Loucy (cell line): ENCODE data around the gene ATAD3C.

Experiments
- H2AFZ ChIP-seq: fragments of 200-600 bp; sonication (generic); 2 replicates; pipeline ENCODE4 v1.6.0; 2016; ENCODE audit warnings: antibody characterized with exemption, mild to moderate bottlenecking, low read length, moderate library complexity
- H3F3A ChIP-seq: fragments of 200-600 bp; 2 replicates; pipeline ENCODE4 v1.6.0; 2016; ENCODE audit warnings: antibody characterized with exemption, low read depth, mild to moderate bottlenecking
- H3K27me3 ChIP-seq: fragments of 200-600 bp; sonication (generic); 2 replicates; pipeline ENCODE4 v1.6.1; 2014; ENCODE audit warnings: low read length, mild to moderate bottlenecking; ENCODE audit not compliant: insufficient read depth, poor library complexity, severe bottlenecking
- H3K36me3 ChIP-seq: fragments of 200-600 bp; sonication (generic); 2 replicates; pipeline ENCODE4 v1.6.1; 2016; ENCODE audit warnings: low read length; ENCODE audit not compliant: insufficient read depth
- H3K4me1 ChIP-seq: fragments of 200-600 bp; sonication (generic); 2 replicates; pipeline ENCODE4 v1.5.1; 2014; ENCODE audit warnings: low read length, mild to moderate bottlenecking; ENCODE audit not compliant: insufficient read depth, poor library complexity, severe bottlenecking
- H3K4me2 ChIP-seq: fragments of 200-600 bp; sonication (generic); 2 replicates; pipeline ENCODE4 v1.6.0; 2014; ENCODE audit warnings: antibody characterized with exemption, low read length, low read depth, mild to moderate bottlenecking; ENCODE audit not compliant: poor library complexity, severe bottlenecking
- H3K4me3 ChIP-seq: fragments of 200-600 bp; sonication (generic); 2 replicates; pipeline ENCODE4 v1.5.1; 2014; ENCODE audit warnings: low read length, mild to moderate bottlenecking, mixed read lengths; ENCODE audit not compliant: poor library complexity, severe bottlenecking
- H3K79me2 ChIP-seq: fragments of 200-600 bp; sonication (generic); 2 replicates; pipeline ENCODE4 v1.6.1; 2014; ENCODE audit warnings: low read length; ENCODE audit not compliant: insufficient read depth
- H3K9ac ChIP-seq: fragments of 200-600 bp; sonication (generic); 2 replicates; pipeline ENCODE4 v1.6.0; 2014; ENCODE audit warnings: mild to moderate bottlenecking, low read depth, low read length, moderate library complexity; ENCODE audit not compliant: poor library complexity, severe bottlenecking
- H3K9me2 ChIP-seq: fragments of 200-600 bp; sonication (generic); replicated peaks from 2 replicates; pipeline ENCODE4 v1.6.1; 2016; ENCODE audit warnings: low read depth, low read length, mixed read lengths
- H3K9me3 ChIP-seq: fragments of 200-600 bp; sonication (generic); 2 replicates; pipeline ENCODE4 v1.6.1; 2014; ENCODE audit warnings: mild to moderate bottlenecking, antibody characterized with exemption, low read length, low read depth; ENCODE audit not compliant: insufficient read depth
- H4K20me1 ChIP-seq: fragments of 200-600 bp; sonication (generic); 2 replicates; pipeline ENCODE4 v1.6.0; 2014; ENCODE audit warnings: antibody characterized with exemption, low read length, mild to moderate bottlenecking; ENCODE audit not compliant: insufficient read depth, poor library complexity, severe bottlenecking
- CTCF ChIP-seq: fragments of 200-600 bp; sonication (generic); conservative IDR thresholded peaks from 2 replicates; pipeline ENCODE4 v1.5.1; 2014; ENCODE audit warnings: mild to moderate bottlenecking, antibody characterized with exemption, low read length
- EZH2phosphoT487 ChIP-seq: fragments of 200-600 bp; IDR thresholded peaks from 2 replicates; pipeline ENCODE4 v1.6.1; 2018; ENCODE audit warnings: antibody characterized with exemption, mild to moderate bottlenecking, moderate library complexity, borderline replicate concordance

ATAD3C gene

GRCh38 chr1:1489231-1489630 is 39.7 kb downstream of the ATAD3C start:
- H3K36me3 ChIP-seq, result peaks cover 6% of the 10 kb centered on the region; the same call in 1 of the 2 replicates
- H4K20me1 ChIP-seq, result no peaks in the 10 kb centered on the region
- no peaks in the 10 kb centered on the region for H3K79me2 ChIP-seq

GRCh38 chr1:1489861-1490260 is 40.4 kb downstream of the ATAD3C start:
- no peak overlapping the region for H3K4me2 ChIP-seq
- no peaks in the 10 kb centered on the region for H3K4me1 ChIP-seq
- no peaks in the 10 kb centered on the region for H3K27me3 ChIP-seq
- H2AFZ ChIP-seq, result no peak overlapping the region
- H3F3A ChIP-seq, result no peaks in the 10 kb centered on the region
- peaks cover 6% of the 10 kb centered on the region; the same call in 1 of the 2 replicates for H3K36me3 ChIP-seq
- no peaks in the 10 kb centered on the region for H3K9me2 ChIP-seq
- H3K4me3 ChIP-seq, result no peak overlapping the region
- H4K20me1 ChIP-seq, result no peaks in the 10 kb centered on the region
- no peak overlapping the region for H3K9ac ChIP-seq
- no peaks in the 10 kb centered on the region for H3K9me3 ChIP-seq
- H3K79me2 ChIP-seq, result no peaks in the 10 kb centered on the region
- no peak for TF ChIP-seq EZH2phosphoT487
- no peak for TF ChIP-seq CTCF

More at GRCh38 chr1:1489231-1489630, 39.7 kb downstream of the ATAD3C start:
- no peak overlapping the region for H3K4me2 ChIP-seq
- H3K4me1 ChIP-seq, result no peaks in the 10 kb centered on the region
- H3F3A ChIP-seq, result no peaks in the 10 kb centered on the region
- H2AFZ ChIP-seq, result no peak overlapping the region
- H3K4me3 ChIP-seq, result no peak overlapping the region
- TF ChIP-seq CTCF (no peak), EZH2phosphoT487 (no peak)
- no peaks in the 10 kb centered on the region for H3K9me3 ChIP-seq
- no peaks in the 10 kb centered on the region for H3K27me3 ChIP-seq
- H3K9me2 ChIP-seq, result no peaks in the 10 kb centered on the region
- no peak overlapping the region for H3K9ac ChIP-seq

- H3K4me3 ChIP-seq, result no peak overlapping the region
- H3F3A ChIP-seq, result no peaks in the 10 kb centered on the region
- H3K4me2 ChIP-seq, result no peak overlapping the region
- no peaks in the 10 kb centered on the region for H3K9me2 ChIP-seq
- H3K4me1 ChIP-seq, result no peaks in the 10 kb centered on the region
- no peaks in the 10 kb centered on the region for H3K79me2 ChIP-seq
- H3K9me3 ChIP-seq, result no peaks in the 10 kb centered on the region
- H4K20me1 ChIP-seq, result no peaks in the 10 kb centered on the region
- H2AFZ ChIP-seq, result no peak overlapping the region
- no peak for TF ChIP-seq CTCF
- no peak for TF ChIP-seq EZH2phosphoT487
- peaks cover 6% of the 10 kb centered on the region; the same call in 1 of the 2 replicates for H3K36me3 ChIP-seq
- no peak overlapping the region for H3K9ac ChIP-seq
- H3K27me3 ChIP-seq, result no peaks in the 10 kb centered on the region
These were observed 41.2 kb downstream of the ATAD3C start for GRCh38 chr1:1490633-1491230.
